Chondrocyte (in vitro differentiated cells): ENCODE data around the gene BCL2L1. TPM values are rescaled to one million over a fixed set of nuclear protein-coding genes. Genes with fewer than 3 reads are reported as not detected.

Source experiments
- DNase-seq: peaks from one replicate; pipeline ENCODE4 v3.0.0; 2021; ENCODE audit warnings: mixed read lengths, low spot score
- H3K27ac Mint-ChIP-seq: one replicate; pipeline ENCODE4 v1.8.0; 2021; ENCODE audit warnings: mild to moderate bottlenecking, moderate library complexity, mixed read lengths; ENCODE audit not compliant: unreplicated experiment
- H3K27me3 Mint-ChIP-seq: 2 replicates; pipeline ENCODE4 v1.8.0; 2021; ENCODE audit warnings: low read depth, mixed read lengths
- H3K36me3 Mint-ChIP-seq: 2 replicates; pipeline ENCODE4 v1.8.0; 2021; ENCODE audit warnings: low read depth, mixed read lengths
- H3K4me1 Mint-ChIP-seq: 2 replicates; pipeline ENCODE4 v1.8.0; 2021; ENCODE audit warnings: low read depth, mild to moderate bottlenecking, mixed read lengths
- H3K4me3 Mint-ChIP-seq: one replicate; pipeline ENCODE4 v1.8.0; 2021; ENCODE audit warnings: mild to moderate bottlenecking, moderate library complexity, mixed read lengths; ENCODE audit not compliant: unreplicated experiment
- H3K9me3 Mint-ChIP-seq: 2 replicates; pipeline ENCODE4 v1.8.0; 2021; ENCODE audit warnings: low read depth, mixed read lengths
- total RNA-seq: library from RNA; stranded (reverse); gene quantifications from 3 replicates; pipeline ENCODE4 v1.2.1, GENCODE V29; 2021
- TF ChIP-seq, protein P1 (sequence below): fragments of 200-600 bp; sonication (generic); IDR thresholded peaks from 2 replicates; pipeline ENCODE4 v1.5.0; 2021; ENCODE audit warnings: antibody characterized with exemption, mild to moderate bottlenecking, moderate library complexity

The BCL2L1 gene
- total RNA-seq, 1 donor from 2014 or later = 90.7 TPM

- no peaks in the 10 kb centered on the region for H3K9me3 Mint-ChIP-seq
- TF ChIP-seq, protein P1, sequence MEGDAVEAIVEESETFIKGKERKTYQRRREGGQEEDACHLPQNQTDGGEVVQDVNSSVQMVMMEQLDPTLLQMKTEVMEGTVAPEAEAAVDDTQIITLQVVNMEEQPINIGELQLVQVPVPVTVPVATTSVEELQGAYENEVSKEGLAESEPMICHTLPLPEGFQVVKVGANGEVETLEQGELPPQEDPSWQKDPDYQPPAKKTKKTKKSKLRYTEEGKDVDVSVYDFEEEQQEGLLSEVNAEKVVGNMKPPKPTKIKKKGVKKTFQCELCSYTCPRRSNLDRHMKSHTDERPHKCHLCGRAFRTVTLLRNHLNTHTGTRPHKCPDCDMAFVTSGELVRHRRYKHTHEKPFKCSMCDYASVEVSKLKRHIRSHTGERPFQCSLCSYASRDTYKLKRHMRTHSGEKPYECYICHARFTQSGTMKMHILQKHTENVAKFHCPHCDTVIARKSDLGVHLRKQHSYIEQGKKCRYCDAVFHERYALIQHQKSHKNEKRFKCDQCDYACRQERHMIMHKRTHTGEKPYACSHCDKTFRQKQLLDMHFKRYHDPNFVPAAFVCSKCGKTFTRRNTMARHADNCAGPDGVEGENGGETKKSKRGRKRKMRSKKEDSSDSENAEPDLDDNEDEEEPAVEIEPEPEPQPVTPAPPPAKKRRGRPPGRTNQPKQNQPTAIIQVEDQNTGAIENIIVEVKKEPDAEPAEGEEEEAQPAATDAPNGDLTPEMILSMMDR = no peak
- H3K4me1 Mint-ChIP-seq = no peaks in the 10 kb centered on the region
- no peak for DNase-seq
- no peak overlapping the region for H3K4me3 Mint-ChIP-seq
- no peak overlapping the region for H3K27ac Mint-ChIP-seq
- H3K27me3 Mint-ChIP-seq = peaks cover 4% of the 10 kb centered on the region
- no peaks in the 10 kb centered on the region for H3K36me3 Mint-ChIP-seq
These were observed 79.8 kb downstream of the BCL2L1 start for GRCh38 chr20:31642837-31643236.

GRCh38 chr20:31641391-31641790, 81.3 kb downstream of the BCL2L1 start:
- Mint-ChIP-seq H3K4me1 (no peaks in the 10 kb centered on the region), H3K36me3 (no peaks in the 10 kb centered on the region), H3K27ac (peak overlapping the region; percentile 41), H3K9me3 (no peaks in the 10 kb centered on the region), H3K4me3 (no peak overlapping the region), H3K27me3 (peaks cover 4% of the 10 kb centered on the region)
- DNase-seq = no peak
- TF ChIP-seq, protein P1 = no peak

- TF ChIP-seq, protein P1 = no peak
- no peak for DNase-seq
- Mint-ChIP-seq H3K4me1 (no peaks in the 10 kb centered on the region), H3K27me3 (peaks cover 4% of the 10 kb centered on the region), H3K36me3 (no peaks in the 10 kb centered on the region), H3K9me3 (no peaks in the 10 kb centered on the region), H3K27ac (no peak overlapping the region), H3K4me3 (no peak overlapping the region)
These were observed 82.4 kb downstream of the BCL2L1 start for GRCh38 chr20:31640259-31640658.

GRCh38 chr20:31638816-31639215, 83.9 kb downstream of the BCL2L1 start:
- H3K9me3 Mint-ChIP-seq = no peaks in the 10 kb centered on the region
- H3K4me3 Mint-ChIP-seq = no peak overlapping the region
- H3K27ac Mint-ChIP-seq = no peak overlapping the region
- no peaks in the 10 kb centered on the region for H3K4me1 Mint-ChIP-seq
- TF ChIP-seq, protein P1 = no peak
- DNase-seq = no peak
- no peaks in the 10 kb centered on the region for H3K36me3 Mint-ChIP-seq
- H3K27me3 Mint-ChIP-seq = peaks cover 4% of the 10 kb centered on the region

DNA sequence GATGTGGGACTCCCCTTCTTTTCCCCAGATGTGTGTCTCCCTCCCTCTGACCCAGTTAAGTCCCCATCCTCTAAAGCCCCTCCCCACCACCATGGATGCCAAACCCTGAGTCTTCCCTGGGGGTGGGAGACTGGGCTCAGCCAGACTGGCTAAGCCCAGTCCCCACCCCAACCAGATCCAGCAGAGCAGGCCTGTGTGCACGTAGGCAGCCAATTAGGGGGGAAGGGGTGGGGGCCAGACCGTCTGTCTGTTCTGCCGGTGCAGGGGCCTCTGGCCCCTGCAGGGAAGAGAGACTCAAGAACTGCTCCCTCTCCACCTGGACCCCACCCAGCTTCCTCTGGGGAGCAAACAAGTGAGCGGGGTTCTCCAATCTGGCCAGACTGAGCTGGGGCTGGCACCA, 84.4 kb downstream of the BCL2L1 start:
- H3K4me3 Mint-ChIP-seq = no peak overlapping the region
- no peaks in the 10 kb centered on the region for H3K4me1 Mint-ChIP-seq
- H3K9me3 Mint-ChIP-seq = no peaks in the 10 kb centered on the region
- TF ChIP-seq, protein P1 = no peak
- no peak overlapping the region for H3K27ac Mint-ChIP-seq
- H3K36me3 Mint-ChIP-seq = no peaks in the 10 kb centered on the region
- H3K27me3 Mint-ChIP-seq = peaks cover 4% of the 10 kb centered on the region
- DNase-seq = no peak
